Neural progenitor cell (in vitro differentiated cells): Measurements from ENCODE around the gene SBSN.

Source experiments
- CTCF ChIP-seq: fragments of 200-600 bp; sonication (generic); IDR thresholded peaks from 2 replicates; pipeline ENCODE4 v1.5.1; 2017; ENCODE audit warnings: antibody characterized with exemption, mild to moderate bottlenecking
- EZH2 ChIP-seq: fragments of 200-600 bp; sonication (generic); IDR thresholded peaks from 2 replicates; pipeline ENCODE4 v1.6.1; 2017; ENCODE audit warnings: antibody characterized with exemption, mild to moderate bottlenecking, moderate library complexity
- EZH2phosphoT487 ChIP-seq: fragments of 200-600 bp; sonication (generic); IDR thresholded peaks from 2 replicates; pipeline ENCODE4 v1.6.1; 2017; ENCODE audit warnings: antibody characterized with exemption

GRCh38 chr19:35487656-35488182 is 40.4 kb downstream of the SBSN start:
- TF ChIP-seq CTCF = no peak
- TF ChIP-seq EZH2phosphoT487 = no peak
- no peak for TF ChIP-seq EZH2
